Heart left ventricle (tissue), 16 donors: ENCODE data around the gene TLL1. TPM values are rescaled to one million over a fixed set of nuclear protein-coding genes. Genes with fewer than 3 reads are reported as not detected.

ENCODE experiments used
- ATAC-seq, 4 donors: fragments of 200-7000 bp; cut with Tn5 transposase; one replicate each; pipeline ENCODE4 v1.9.1; 2020 to 2022; ENCODE audit warnings: moderate library complexity in 4 of 4, mild to moderate bottlenecking in 3 of 4, moderate number of reproducible peaks in 1 of 4
- DNase-seq, 5 donors: peaks; one replicate each; pipeline ENCODE4 v3.0.0-alpha.2; 2020
- H3K27ac ChIP-seq, 12 donors: fragments of 200-600 bp; sonication (generic) in 4 of 12; one replicate each; pipeline versions ENCODE4 v1.5.0 to v1.8.0; 2016 to 2022; ENCODE audit warnings: mild to moderate bottlenecking in 2 of 12
- H3K27me3 ChIP-seq, 9 donors: fragments of 200-600 bp; sonication (generic) in 2 of 9; one replicate each; pipeline versions ENCODE4 v1.5.1 to v1.8.0; 2016 to 2022; ENCODE audit warnings: mild to moderate bottlenecking in 3 of 9
- H3K36me3 ChIP-seq, 9 donors: fragments of 200-600 bp; sonication (generic) in 2 of 9; one replicate each; pipeline versions ENCODE4 v1.5.0 to v1.8.0; 2018 to 2022; ENCODE audit warnings: mild to moderate bottlenecking in 2 of 9
- H3K4me1 ChIP-seq, 12 donors: fragments of 200-600 bp; sonication (generic) in 4 of 12; one replicate each; pipeline versions ENCODE4 v1.5.0 to v1.8.0; 2016 to 2022; ENCODE audit warnings: mild to moderate bottlenecking in 3 of 12
- H3K4me3 ChIP-seq, 12 donors: fragments of 200-600 bp; sonication (generic) in 4 of 12; one replicate each; pipeline versions ENCODE4 v1.5.0 to v1.8.0; 2017 to 2022; ENCODE audit warnings: mild to moderate bottlenecking in 9 of 12, moderate library complexity in 4 of 12
- H3K9me3 ChIP-seq, 12 donors: fragments of 200-600 bp; sonication (generic) in 4 of 12; one replicate each; pipeline versions ENCODE4 v1.5.0 to v1.8.0; 2016 to 2022; ENCODE audit warnings: mild to moderate bottlenecking in 1 of 12
- CTCF ChIP-seq, 12 donors: fragments of 200-600 bp; sonication (generic) in 4 of 12; IDR thresholded peaks; one replicate each; pipeline versions ENCODE4 v1.5.0 to v1.8.0; 2018 to 2022; ENCODE audit warnings: antibody characterized with exemption in 12 of 12, mild to moderate bottlenecking in 5 of 12
- POLR2A ChIP-seq, 2 donors: fragments of 450-650 bp; IDR thresholded peaks; one replicate each; pipeline ENCODE4 v1.6.1; 2017; ENCODE audit warnings: antibody characterized with exemption in 2 of 2, mild to moderate bottlenecking in 2 of 2, moderate library complexity in 2 of 2
- WGBS, 4 donors: extraction: QIAGEN DNeasy Blood & Tissue Kit in 2 of 4; methylation state at CpG; one replicate each; pipeline versions ENCODE4 v1.1.5 to v1.1.7; 2013 to 2018; 5-methylcytosine and 5-hydroxymethylcytosine counted together
- intact Hi-C, 10 donors: fragments of 100-400 bp; cut with DNase I; formaldehyde crosslinking; loops; one replicate each; pipeline versions ENCODE4 v1.11.1 to v1.14.2; 2022
- polyA plus RNA-seq, 2 donors: library from polyadenylated mRNA; stranded (reverse); fragments of 200-250 nt; gene quantifications; one replicate each; pipeline ENCODE4 v1.2.3, GENCODE V29; 2013
- total RNA-seq, 9 donors: library from RNA; depleted of rRNA in 2 of 9; stranded (reverse); fragments of >200 nt in 2 of 9; fragmentation: NEBNext Ultra II Directional in 3 of 9; extraction: Animal tissue kit (Norgen Biotek cat#: 25700) in 3 of 9; gene quantifications; one replicate each; pipeline versions ENCODE4 v1.1.0 to v1.2.4, GENCODE V29; 2016 to 2023
- donor health status: ischemic (EF 13 %, LVEDD 7.1; RV severe dilation, severe dysfunction).
- donor health status: healthy with polysubstance abuse.
- donor health status: DM: no; HTN: yes; CAD: no.
- donor health status: DM: no; HTN: no; CAD: no.
- donor health status: ischemic (EF 25% LVEDD 6.9; RV normal size, moderate dysfunction).
- donor health status: ischemic (EF 25% LVEDD 5.7; RV mildly dilated, moderate dysfunction).
- donor health status: healthy.
- donor health status: DM: yes; HTN: yes; CAD: no.
- donor health status: ischemic (EF 35%, LVEDD 5.7; RV mildly dilated, moderate dysfunction).
- donor health status: nonischemic (EF 11% LVEDD 7.7; RV severe dilation, severe dysfunction).
- donor health status: DM: yes; HTN: yes; CAD: no.
- donor health status: PGD.
- donor health status: ischemic (EF 29% LVEDD 5.4; RV normal size, mild dysfunction).
- donor health status: nonischemic (EF 23%, LVEDD 6.1; RV moderate dilation, normal function).

The TLL1 gene
- total and polyA plus RNA-seq, 11 donors, result 0.08 to 4.5 (median 1.2) TPM

GRCh38 chr4:166012129-166013030 is 139.3 kb downstream of the TLL1 start:
- no peak for ATAC-seq
- TF ChIP-seq CTCF (IDR thresholded peaks at IDR 0.05), result no peak
- no peak for TF ChIP-seq POLR2A (IDR thresholded peaks at IDR 0.05)
- intact Hi-C loops, result no loop called here
- H3K36me3 ChIP-seq, result no peaks in the 10 kb centered on the region
- 66 to 75% (median 70%) methylated on average over 2 of the region's 2 CpGs for WGBS, 4 donors
- no peak overlapping the region for H3K27ac ChIP-seq
- H3K4me1 ChIP-seq, result no peaks in the 10 kb centered on the region
- no peak overlapping the region for H3K4me3 ChIP-seq
- H3K9me3 ChIP-seq, result peaks cover 0 to 11% (median 3%) of the 10 kb centered on the region in 12 donors
- H3K27me3 ChIP-seq, result no peaks in the 10 kb centered on the region
- DNase-seq, result no peak

- no peak for TF ChIP-seq CTCF (IDR thresholded peaks at IDR 0.05)
- TF ChIP-seq POLR2A (IDR thresholded peaks at IDR 0.05), result no peak
- Histone ChIP-seq H3K27me3 (no peaks in the 10 kb centered on the region), H3K36me3 (no peaks in the 10 kb centered on the region), H3K27ac (no peak overlapping the region), H3K9me3 (peaks cover 0 to 11% (median 3%) of the 10 kb centered on the region in 12 donors), H3K4me3 (no peak overlapping the region), H3K4me1 (no peaks in the 10 kb centered on the region)
- 84 to 97% (median 92%) methylated on average over 6 of the region's 6 CpGs for WGBS, 4 donors
- intact Hi-C loops, result no loop called here
- no peak for DNase-seq
- no peak for ATAC-seq
These were observed 141.4 kb downstream of the TLL1 start for GRCh38 chr4:166014411-166014810.

- WGBS, 4 donors, result 85 to 95% (median 92%) methylated on average over 1 of the region's 1 CpG
- ATAC-seq (no peak), DNase-seq (no peak)
- Histone ChIP-seq H3K4me3 (no peak overlapping the region), H3K36me3 (no peaks in the 10 kb centered on the region), H3K9me3 (no peaks in the 10 kb centered on the region), H3K27ac (no peak overlapping the region), H3K4me1 (no peaks in the 10 kb centered on the region), H3K27me3 (no peaks in the 10 kb centered on the region)
- no peak for TF ChIP-seq POLR2A (IDR thresholded peaks at IDR 0.05)
- TF ChIP-seq CTCF (IDR thresholded peaks at IDR 0.05), result no peak
- intact Hi-C loops, result no loop called here
These were observed 144.8 kb downstream of the TLL1 start for GRCh38 chr4:166017804-166018203.

DNA sequence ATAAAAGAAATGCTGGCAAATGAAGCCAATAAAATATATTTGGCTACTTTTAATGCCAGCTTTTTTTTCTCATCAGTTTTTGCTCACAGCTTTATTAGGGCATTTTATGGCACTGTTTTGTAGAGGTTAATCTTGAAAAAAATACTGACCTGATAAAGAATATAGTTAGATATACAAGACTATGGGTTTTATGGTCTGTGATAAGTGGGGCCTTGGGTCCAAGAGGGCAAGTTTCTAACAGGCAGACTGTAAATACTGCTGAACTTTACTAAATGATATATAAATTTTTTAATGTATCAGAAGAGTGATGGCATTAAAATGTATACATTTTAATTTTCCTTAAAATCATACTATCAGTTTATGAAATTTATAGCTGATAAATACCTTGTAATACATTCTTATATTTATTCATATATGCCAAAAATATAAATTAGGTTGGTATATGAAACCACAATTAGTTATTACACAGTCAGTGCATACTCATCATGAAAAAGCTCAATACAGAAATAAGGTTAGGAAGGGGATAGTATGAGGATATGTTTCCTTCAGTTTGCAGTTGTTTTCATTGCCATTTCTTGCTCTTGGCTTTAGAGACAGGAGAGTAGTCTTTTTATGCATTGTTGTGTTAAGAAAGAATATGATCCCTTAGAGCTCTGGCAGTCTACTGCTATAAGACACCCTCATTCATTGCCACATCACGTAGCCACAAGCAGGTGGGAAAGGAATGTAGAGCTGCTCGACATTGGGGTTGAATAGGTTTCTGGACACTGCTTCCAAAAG is 146.6 kb downstream of the TLL1 start:
- H3K4me3 ChIP-seq, result no peak overlapping the region
- intact Hi-C loops, result no loop called here
- H3K36me3 ChIP-seq, result no peaks in the 10 kb centered on the region
- 75 to 86% (median 82%) methylated on average over 2 of the region's 2 CpGs for WGBS, 4 donors
- TF ChIP-seq POLR2A (IDR thresholded peaks at IDR 0.05), result no peak
- TF ChIP-seq CTCF (IDR thresholded peaks at IDR 0.05), result no peak
- no peaks in the 10 kb centered on the region for H3K9me3 ChIP-seq
- no peaks in the 10 kb centered on the region for H3K4me1 ChIP-seq
- H3K27ac ChIP-seq, result no peak overlapping the region
- DNase-seq (no peak), ATAC-seq (no peak)
- H3K27me3 ChIP-seq, result no peaks in the 10 kb centered on the region
